Erythroblast (primary cell): ENCODE measurements around the gene SCN1B.

Source experiments
- GATA1 ChIP-seq: IDR thresholded peaks from 2 replicates; pipeline ENCODE4 v1.6.1; 2011; ENCODE audit warnings: low read depth, mild to moderate bottlenecking, control low read depth, low read length, moderate library complexity
- POLR2A ChIP-seq: IDR thresholded peaks from 2 replicates; pipeline ENCODE4 v1.6.1; 2011; ENCODE audit warnings: mild to moderate bottlenecking, low read length

DNA sequence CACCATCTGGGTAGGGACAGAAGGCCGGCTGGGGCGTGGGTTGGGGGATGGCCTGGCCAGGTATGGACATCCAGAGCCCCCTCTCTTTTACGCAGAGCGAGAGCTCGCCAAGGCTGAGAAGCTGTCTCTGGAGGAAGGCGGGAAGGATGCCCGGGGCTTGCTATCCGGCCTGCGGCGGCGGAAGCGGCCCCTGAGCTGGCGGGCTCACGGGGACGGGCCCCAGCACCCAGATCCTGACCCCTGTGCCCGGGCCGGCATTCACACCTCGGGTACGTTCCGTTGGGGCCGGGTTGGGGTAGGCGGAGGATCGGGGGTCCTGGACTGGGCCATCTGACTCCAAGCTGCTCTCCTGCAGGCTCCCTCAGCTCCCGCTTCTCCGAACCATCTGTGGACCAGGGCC, 8.7 kb upstream of the SCN1B start:
- TF ChIP-seq POLR2A (no peak), GATA1 (no peak)
